Myometrial cell (primary cell): ENCODE data around the gene NEK4. TPM values are rescaled to one million over a fixed set of nuclear protein-coding genes. Genes with fewer than 3 reads are reported as not detected.

ENCODE experiments used
- total RNA-seq: library from RNA; depleted of rRNA; stranded (reverse); fragments of >200 nt; gene quantifications from 2 replicates; pipeline ENCODE4 v1.2.3, GENCODE V29; 2015

NEK4 gene
- total RNA-seq: 11.8 and 18.1 TPM in 2 replicates

GRCh38 chr3:52770496-52771333 is at the start of gene NEK4:
Gene NEK4 (minus strand): TSS chr3:52770940. CDS start chr3:52770746, 194 bp downstream.

GRCh38 chr3:52794612-52795099 is 23.9 kb upstream of the NEK4 start, which contains the start of gene ITIH3:
Gene ITIH3 (plus strand): TSS chr3:52794796. CDS start chr3:52794804, 8 bp downstream.

GRCh38 chr3:52777127-52777958 is 6.6 kb upstream of the NEK4 start, which contains the start of gene ITIH1:
Gene ITIH1 (plus strand): TSS chr3:52777599. CDS start chr3:52777616, 17 bp downstream.

GRCh38 chr3:52705688-52706686 is 64.8 kb downstream of the NEK4 start, which contains the start of the genes GLT8D1 and SPCS1:
Gene GLT8D1 (minus strand): TSS chr3:52705791. CDS start chr3:52700460, 5,331 bp downstream.
Gene SPCS1 (plus strand): TSS chr3:52706106. CDS start chr3:52706247, 141 bp downstream.

GRCh38 chr3:52685709-52686691 is 84.7 kb downstream of the NEK4 start, which contains the start of the genes GNL3 and PBRM1:
Gene GNL3 (plus strand): TSS chr3:52686032. CDS start chr3:52686093, 61 bp downstream.
Gene PBRM1 (minus strand): TSS chr3:52685913.

Other genes starting within 250 kb of the NEK4 start
- gene NT5DC2, start 237.1 kb downstream of the NEK4 start, total RNA-seq: 205 and 221 TPM in 2 replicates
- gene UQCC5, start 234.3 kb downstream of the NEK4 start, total RNA-seq: 1.4 and 3.5 TPM in 2 replicates
- gene PBRM1, start 85.0 kb downstream of the NEK4 start, total RNA-seq: 22.5 and 28.5 TPM in 2 replicates
- gene GNL3, start 84.9 kb downstream of the NEK4 start, total RNA-seq: 94.5 and 114 TPM in 2 replicates
- gene GLT8D1, start 65.1 kb downstream of the NEK4 start, total RNA-seq: 103 and 120 TPM in 2 replicates
- 219 and 289 TPM in 2 replicates for gene SPCS1, start 64.8 kb downstream of the NEK4 start, total RNA-seq
- gene ITIH1, start 6.7 kb upstream of the NEK4 start, total RNA-seq: not detected in 2 replicates
- not detected in 2 replicates for gene ITIH3, start 23.9 kb upstream of the NEK4 start, total RNA-seq
- gene ITIH4, start 59.7 kb upstream of the NEK4 start, total RNA-seq: 0.29 TPM in 1 of 2 replicates, not detected in the other
- gene MUSTN1, start 64.1 kb upstream of the NEK4 start, total RNA-seq: not detected in 2 replicates
- gene STIMATE, start 126.6 kb upstream of the NEK4 start, total RNA-seq: 13.6 and 31.7 TPM in 2 replicates